SJSA1 (cell line): ENCODE measurements around the gene DENND10. TPM values are rescaled to one million over a fixed set of nuclear protein-coding genes. Genes with fewer than 3 reads are reported as not detected.

Source experiments
- DNase-seq, 2 experiments: peaks; one replicate each; pipeline ENCODE4 v3.0.0-alpha.2; 2015 to 2020; ENCODE audit warnings: low spot score in 2 of 2, low read depth in 1 of 2
- H3K27ac ChIP-seq: fragments of 250-450 bp; sonication (Bioruptor Pico); 2 replicates; pipeline ENCODE4 v1.5.1; 2020; ENCODE audit warnings: mild to moderate bottlenecking, moderate library complexity
- H3K27me3 ChIP-seq: fragments of 250-450 bp; sonication (Bioruptor Pico); replicated peaks from 2 replicates; pipeline ENCODE4 v1.5.1; 2020; ENCODE audit warnings: mild to moderate bottlenecking, moderate library complexity
- H3K36me3 ChIP-seq: fragments of 250-450 bp; sonication (Bioruptor Pico); 2 replicates; pipeline ENCODE4 v1.5.1; 2020; ENCODE audit warnings: mild to moderate bottlenecking
- H3K4me1 ChIP-seq: fragments of 250-450 bp; sonication (Bioruptor Pico); replicated peaks from 2 replicates; pipeline ENCODE4 v1.6.1; 2021; ENCODE audit warnings: mild to moderate bottlenecking
- H3K4me3 ChIP-seq: fragments of 250-450 bp; sonication (Bioruptor Pico); 2 replicates; pipeline ENCODE4 v1.5.1; 2020; ENCODE audit warnings: mild to moderate bottlenecking
- H3K9me3 ChIP-seq: fragments of 250-450 bp; sonication (Bioruptor Pico); replicated peaks from 2 replicates; pipeline ENCODE4 v1.5.1; 2020; ENCODE audit warnings: mild to moderate bottlenecking
- total RNA-seq: library from RNA; depleted of rRNA; stranded (reverse); fragments of >200 nt; shearing (Covaris generic); gene quantifications from 2 replicates; pipeline ENCODE4 v1.2.3, GENCODE V29; 2014; rRNA removed

DENND10 gene
- 40.6 and 48.4 TPM in 2 replicates for total RNA-seq

GRCh38 chr10:119103903-119104653 lies at the start of gene DENND10:
Gene DENND10 (plus strand): TSS chr10:119104113. CDS start chr10:119104143, 30 bp downstream.
- Histone ChIP-seq H3K4me1 (peaks cover 17% of the 10 kb centered on the region), H3K9me3 (no peaks in the 10 kb centered on the region; the same call in 1 of the 2 replicates), H3K27me3 (no peaks in the 10 kb centered on the region), H3K27ac (no peak within 1 kb of the TSS; the same call in 1 of the 2 replicates), H3K4me3 (peak within 1 kb of the TSS; percentile 99), H3K36me3 (peaks cover 15% of the 10 kb centered on the region)
- DNase-seq = peak; percentile 78 to 86

- DNase-seq = no peak
- H3K27ac ChIP-seq = no peak overlapping the region
- H3K27me3 ChIP-seq = no peaks in the 10 kb centered on the region
- H3K36me3 ChIP-seq = peaks cover 100% of the 10 kb centered on the region
- no peaks in the 10 kb centered on the region for H3K4me1 ChIP-seq
- no peak overlapping the region for H3K4me3 ChIP-seq
- H3K9me3 ChIP-seq = no peaks in the 10 kb centered on the region
Measured at GRCh38 chr10:119055472-119055871, 48.4 kb upstream of the DENND10 start.

GRCh38 chr10:119058010-119058409 lies 45.9 kb upstream of the DENND10 start:
- Histone ChIP-seq H3K27me3 (no peaks in the 10 kb centered on the region), H3K4me3 (no peak overlapping the region), H3K36me3 (peaks cover 100% of the 10 kb centered on the region), H3K4me1 (no peaks in the 10 kb centered on the region), H3K27ac (no peak overlapping the region), H3K9me3 (no peaks in the 10 kb centered on the region)
- DNase-seq = no peak

GRCh38 chr10:119059557-119059956 lies 44.4 kb upstream of the DENND10 start:
- Histone ChIP-seq H3K36me3 (peaks cover 100% of the 10 kb centered on the region), H3K4me3 (no peak overlapping the region), H3K27me3 (no peaks in the 10 kb centered on the region), H3K27ac (0 out of 2 replicates have a peak overlapping the region, but pooled peaks have one; percentile 6), H3K4me1 (no peaks in the 10 kb centered on the region), H3K9me3 (no peaks in the 10 kb centered on the region)
- no peak for DNase-seq

GRCh38 chr10:119060107-119060506 lies 43.8 kb upstream of the DENND10 start:
- Histone ChIP-seq H3K4me3 (no peak overlapping the region), H3K27me3 (no peaks in the 10 kb centered on the region), H3K27ac (no peak overlapping the region), H3K36me3 (peaks cover 100% of the 10 kb centered on the region), H3K4me1 (no peaks in the 10 kb centered on the region), H3K9me3 (no peaks in the 10 kb centered on the region)
- DNase-seq = no peak

GRCh38 chr10:119061352-119061751 lies 42.6 kb upstream of the DENND10 start:
- no peaks in the 10 kb centered on the region for H3K27me3 ChIP-seq
- no peak overlapping the region for H3K4me3 ChIP-seq
- no peak overlapping the region for H3K27ac ChIP-seq
- no peak for DNase-seq
- no peaks in the 10 kb centered on the region for H3K9me3 ChIP-seq
- no peaks in the 10 kb centered on the region for H3K4me1 ChIP-seq
- peaks cover 99% of the 10 kb centered on the region for H3K36me3 ChIP-seq

GRCh38 chr10:119061926-119062325 lies 42.0 kb upstream of the DENND10 start:
- Histone ChIP-seq H3K27ac (no peak overlapping the region), H3K4me1 (no peaks in the 10 kb centered on the region), H3K9me3 (no peaks in the 10 kb centered on the region), H3K27me3 (no peaks in the 10 kb centered on the region), H3K36me3 (peaks cover 99% of the 10 kb centered on the region), H3K4me3 (no peak overlapping the region)
- no peak for DNase-seq

- no peaks in the 10 kb centered on the region for H3K27me3 ChIP-seq
- H3K27ac ChIP-seq = no peak overlapping the region
- H3K36me3 ChIP-seq = peaks cover 81% of the 10 kb centered on the region
- H3K4me1 ChIP-seq = no peaks in the 10 kb centered on the region
- DNase-seq = no peak
- no peak overlapping the region for H3K4me3 ChIP-seq
- no peaks in the 10 kb centered on the region for H3K9me3 ChIP-seq
Measured at GRCh38 chr10:119070395-119071165, 33.3 kb upstream of the DENND10 start.

- Histone ChIP-seq H3K27ac (no peak overlapping the region), H3K9me3 (no peaks in the 10 kb centered on the region), H3K4me1 (peaks cover 7% of the 10 kb centered on the region), H3K36me3 (peaks cover 61% of the 10 kb centered on the region), H3K27me3 (no peaks in the 10 kb centered on the region), H3K4me3 (no peak overlapping the region)
- DNase-seq = no peak
Measured at GRCh38 chr10:119073584-119073983, 30.3 kb upstream of the DENND10 start.

GRCh38 chr10:119078422-119079179 lies 25.3 kb upstream of the DENND10 start:
- no peak for DNase-seq
- no peaks in the 10 kb centered on the region for H3K27me3 ChIP-seq
- H3K4me1 ChIP-seq = peaks cover 21% of the 10 kb centered on the region
- H3K27ac ChIP-seq = no peak overlapping the region
- no peaks in the 10 kb centered on the region for H3K9me3 ChIP-seq
- peaks cover 35% of the 10 kb centered on the region for H3K36me3 ChIP-seq
- H3K4me3 ChIP-seq = peak overlapping the region; percentile 86

- DNase-seq = peak; percentile 71 to 78
- Histone ChIP-seq H3K4me1 (peaks cover 21% of the 10 kb centered on the region), H3K9me3 (no peaks in the 10 kb centered on the region), H3K4me3 (peak overlapping the region; percentile 86), H3K27me3 (no peaks in the 10 kb centered on the region), H3K36me3 (peaks cover 29% of the 10 kb centered on the region), H3K27ac (peak overlapping the region; percentile 88)
Measured at GRCh38 chr10:119079599-119080520, 24.1 kb upstream of the DENND10 start.

GRCh38 chr10:119080521-119081259 lies 23.2 kb upstream of the DENND10 start, which contains the start of gene EIF3A:
Gene EIF3A (minus strand): TSS chr10:119080817. CDS start chr10:119080676, 141 bp downstream.
- H3K27me3 ChIP-seq = no peaks in the 10 kb centered on the region
- peak; percentile 90 to 95 for DNase-seq
- peak within 1 kb of the TSS; percentile 86 for H3K4me3 ChIP-seq
- H3K9me3 ChIP-seq = no peaks in the 10 kb centered on the region
- H3K4me1 ChIP-seq = peaks cover 21% of the 10 kb centered on the region
- peaks cover 29% of the 10 kb centered on the region for H3K36me3 ChIP-seq
- peak within 1 kb of the TSS; percentile 88 for H3K27ac ChIP-seq
